Large intestine (tissue), 3 donors: ENCODE data around the gene PSMB8. TPM values are rescaled to one million over a fixed set of nuclear protein-coding genes. Genes with fewer than 3 reads are reported as not detected.
"Not testable (repeated sequence)": the region's sequence is repeated elsewhere in the genome, so short reads cannot be mapped to it uniquely, and the experiment has no call there.

Experiments
- DNase-seq, 2 donors: peaks; one replicate each; pipeline versions ENCODE4 v3.0.0 to v3.0.0-alpha.2; 2013
- H3K27ac ChIP-seq: one replicate; pipeline ENCODE4 v1.5.1; 2013; ENCODE audit warnings: low read length
- H3K27me3 ChIP-seq: 2 replicates; pipeline ENCODE4 v1.6.1; 2013; ENCODE audit warnings: low read length; ENCODE audit not compliant: control insufficient read depth, insufficient read depth
- H3K36me3 ChIP-seq: 2 replicates; pipeline ENCODE4 v1.6.1; 2013; ENCODE audit warnings: low read length; ENCODE audit not compliant: control insufficient read depth, insufficient read depth
- H3K4me1 ChIP-seq: one replicate; pipeline ENCODE4 v1.6.1; 2013; ENCODE audit warnings: low read length; ENCODE audit not compliant: control insufficient read depth, insufficient read depth
- H3K4me3 ChIP-seq: one replicate; pipeline ENCODE4 v1.5.1; 2013; ENCODE audit warnings: low read length
- H3K9me3 ChIP-seq: one replicate; pipeline ENCODE4 v1.6.1; 2013; ENCODE audit warnings: mild to moderate bottlenecking, low read depth, low read length, moderate library complexity; ENCODE audit not compliant: control insufficient read depth
- WGBS: methylation state at CpG from one replicate; pipeline ENCODE4 v1.1.5; 2013; ENCODE audit warnings: low lambda C conversion rate; ENCODE audit not compliant: insufficient coverage; 5-methylcytosine and 5-hydroxymethylcytosine counted together
- polyA plus RNA-seq: library from polyadenylated mRNA; unstranded; fragments of 120-200 nt; gene quantifications from one replicate; pipeline ENCODE4 v1.2.1, GENCODE V29; 2013

PSMB8 gene
- polyA plus RNA-seq, 1 donor: 47.3 TPM

- no CpG with 5 or more reads among the region's 2 CpGs for WGBS
- Histone ChIP-seq H3K27ac (no peak overlapping the region), H3K9me3 (no peaks in the 10 kb centered on the region), H3K4me1 (no peaks in the 10 kb centered on the region), H3K36me3 (peaks cover 11% of the 10 kb centered on the region), H3K4me3 (no peak overlapping the region), H3K27me3 (no peaks in the 10 kb centered on the region)
- DNase-seq: peak in 1 of 2 donors; percentile 31
Observed at GRCh38 chr6:32825966-32826365, 17.9 kb downstream of the PSMB8 start.

DNA sequence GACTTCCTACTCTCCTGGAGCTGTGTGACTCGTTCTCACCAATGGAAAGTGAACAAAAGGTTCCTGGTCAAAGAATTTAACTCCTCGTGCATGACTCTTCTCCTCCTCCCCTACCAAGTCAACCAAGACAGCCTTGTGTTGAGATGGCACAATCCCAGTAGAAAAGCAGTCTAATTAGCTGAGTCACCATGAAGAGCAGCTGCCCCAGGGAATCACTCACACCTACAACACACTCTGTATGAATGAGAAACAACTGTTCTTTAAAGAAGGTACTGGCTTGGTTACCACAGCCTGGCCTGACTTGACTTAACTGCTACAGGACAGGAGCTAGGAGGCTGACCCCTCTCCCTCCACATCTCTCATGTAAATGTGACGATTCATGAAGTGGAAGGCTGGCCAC lies 24.1 kb downstream of the PSMB8 start:
- Histone ChIP-seq H3K4me1 (no peaks in the 10 kb centered on the region), H3K9me3 (no peaks in the 10 kb centered on the region)
- WGBS: no CpG with 5 or more reads among the region's 3 CpGs

DNA sequence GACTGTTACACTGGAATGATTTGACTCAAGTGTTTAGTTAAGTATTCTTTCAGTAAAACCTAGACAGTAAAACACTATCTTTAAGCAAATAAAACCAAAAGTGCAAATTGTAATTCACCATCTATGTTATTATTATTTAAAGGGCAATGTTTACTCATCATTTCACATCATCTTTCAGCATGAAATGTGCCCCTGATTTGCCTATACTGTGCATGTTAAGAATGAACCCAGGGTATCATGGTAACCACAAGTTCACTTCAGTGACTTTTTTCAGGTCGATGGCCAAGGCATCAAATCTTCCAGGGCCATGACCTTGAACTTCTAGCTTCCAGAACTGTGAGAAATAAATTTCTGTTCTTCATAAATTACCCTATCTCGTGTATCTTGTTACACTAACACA lies 25.0 kb downstream of the PSMB8 start:
- Histone ChIP-seq H3K9me3 (no peaks in the 10 kb centered on the region), H3K27ac (no peak overlapping the region), H3K4me1 (no peaks in the 10 kb centered on the region), H3K27me3 (peaks cover 11% of the 10 kb centered on the region), H3K36me3 (no peaks in the 10 kb centered on the region), H3K4me3 (no peak overlapping the region)
- 100% methylated on average over 1 of the region's 2 CpGs for WGBS
- DNase-seq: no peak

More for the DNA sequence above, 24.1 kb downstream of the PSMB8 start:
- Histone ChIP-seq H3K4me3 (no peak overlapping the region), H3K27me3 (peaks cover 5% of the 10 kb centered on the region), H3K27ac (no peak overlapping the region), H3K36me3 (no peaks in the 10 kb centered on the region)
- no peak for DNase-seq

- Histone ChIP-seq H3K27ac (no peak within 1 kb of the TSS), H3K9me3 (no peaks in the 10 kb centered on the region), H3K27me3 (peaks cover 24% of the 10 kb centered on the region), H3K36me3 (no peaks in the 10 kb centered on the region), H3K4me1 (no peaks in the 10 kb centered on the region), H3K4me3 (no peak within 1 kb of the TSS)
- no CpG with 5 or more reads among the region's 3 CpGs for WGBS
- DNase-seq: peak in 1 of 2 donors; percentile 17
Observed at GRCh38 chr6:32816746-32817204, 27.1 kb downstream of the PSMB8 start, which contains the start of gene HLA-DOB. TSS of gene HLA-DOB (minus strand) at chr6:32817002. CDS start at chr6:32816951, 51 bp downstream.

GRCh38 chr6:32815996-32816395 lies 27.9 kb downstream of the PSMB8 start:
- Histone ChIP-seq H3K36me3 (no peaks in the 10 kb centered on the region), H3K27ac (no peak overlapping the region), H3K4me3 (no peak overlapping the region), H3K27me3 (peaks cover 24% of the 10 kb centered on the region), H3K4me1 (no peaks in the 10 kb centered on the region), H3K9me3 (no peaks in the 10 kb centered on the region)
- DNase-seq: no peak
- 100% methylated on average over 2 of the region's 2 CpGs for WGBS

DNA sequence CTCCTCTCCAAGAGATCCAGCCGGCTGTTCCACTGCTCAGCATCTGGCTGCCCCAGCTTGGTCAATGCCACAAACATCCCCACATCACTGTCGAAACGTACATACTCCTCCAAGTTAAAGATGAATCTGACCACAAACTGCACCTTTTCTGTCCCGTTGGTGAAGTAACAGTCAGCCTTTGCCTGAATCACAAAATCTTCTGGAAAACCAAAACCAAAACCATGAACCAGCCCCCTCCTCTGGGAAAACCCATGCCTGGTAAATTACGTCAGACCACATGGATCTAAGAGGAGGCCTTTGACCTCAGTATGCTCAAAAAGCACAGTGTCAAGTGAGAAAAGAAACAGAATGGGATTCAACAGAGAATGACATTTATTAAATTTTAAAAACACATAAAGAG lies 28.7 kb downstream of the PSMB8 start:
- DNase-seq: no peak
- no peaks in the 10 kb centered on the region for H3K9me3 ChIP-seq
- H3K36me3 ChIP-seq: no peaks in the 10 kb centered on the region
- H3K27me3 ChIP-seq: peaks cover 21% of the 10 kb centered on the region
- H3K27ac ChIP-seq: no peak overlapping the region
- no peak overlapping the region for H3K4me3 ChIP-seq
- no peaks in the 10 kb centered on the region for H3K4me1 ChIP-seq
- no CpG with 5 or more reads among the region's 5 CpGs for WGBS

- 100% methylated on average over 1 of the region's 2 CpGs for WGBS
- H3K27me3 ChIP-seq: peaks cover 21% of the 10 kb centered on the region
- no peak overlapping the region for H3K4me3 ChIP-seq
- no peaks in the 10 kb centered on the region for H3K4me1 ChIP-seq
- no peaks in the 10 kb centered on the region for H3K36me3 ChIP-seq
- no peak overlapping the region for H3K27ac ChIP-seq
- H3K9me3 ChIP-seq: no peaks in the 10 kb centered on the region
- no peak for DNase-seq
Observed at GRCh38 chr6:32814145-32814544, 29.7 kb downstream of the PSMB8 start.

DNA sequence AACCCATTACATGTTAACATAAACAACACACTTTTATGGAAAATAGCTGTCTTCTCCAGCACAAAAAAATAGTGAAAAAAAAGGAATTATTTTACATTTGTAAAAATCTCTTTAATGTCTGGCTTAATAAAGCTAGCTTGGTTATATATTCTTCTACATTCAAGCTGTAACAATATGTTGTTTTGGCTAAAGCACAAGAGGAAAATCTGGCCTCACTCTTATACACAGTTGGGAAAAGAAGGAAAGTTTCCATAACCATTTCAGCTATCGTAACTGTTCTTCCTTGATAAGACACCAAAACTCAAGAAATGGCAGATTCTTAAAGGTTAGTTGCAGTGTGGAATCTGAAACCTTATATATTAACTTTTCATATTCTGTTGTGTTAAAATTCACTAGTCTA lies 34.7 kb downstream of the PSMB8 start:
- no peak for DNase-seq
- Histone ChIP-seq H3K4me1 (no peaks in the 10 kb centered on the region), H3K4me3 (no peak overlapping the region), H3K36me3 (no peaks in the 10 kb centered on the region), H3K9me3 (no peaks in the 10 kb centered on the region), H3K27me3 (peaks cover 18% of the 10 kb centered on the region), H3K27ac (no peak overlapping the region)
- 0% methylated on average over 1 of the region's 1 CpG for WGBS

DNA sequence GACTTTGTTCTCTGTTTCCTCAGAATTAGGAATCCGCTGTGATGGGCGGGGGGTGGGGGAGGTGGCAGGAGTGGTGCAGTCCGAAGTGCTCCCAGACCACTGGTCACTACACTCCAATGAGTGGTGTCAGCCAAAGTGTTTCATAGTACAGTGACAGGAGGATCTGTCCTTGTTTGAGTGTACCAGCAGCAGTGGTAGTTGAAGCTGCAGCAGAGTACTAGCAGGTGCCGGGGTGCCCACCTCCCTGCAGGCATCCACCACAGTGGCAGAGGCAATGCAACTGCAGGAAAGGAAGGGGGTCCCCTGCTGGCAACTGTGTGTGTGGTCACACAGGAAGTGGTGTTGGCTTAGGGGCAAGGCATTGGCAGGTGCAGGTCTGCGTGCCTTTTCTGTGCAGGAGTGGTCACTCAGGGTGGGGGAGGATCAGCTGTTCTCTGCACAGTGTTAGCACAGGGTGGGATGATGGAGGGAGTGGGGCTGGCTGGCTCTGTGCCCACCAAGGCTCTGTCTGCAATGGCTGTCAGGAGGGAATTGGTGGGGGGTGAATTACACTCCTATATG lies 36.7 kb downstream of the PSMB8 start:
- no peak overlapping the region for H3K4me3 ChIP-seq
- H3K36me3 ChIP-seq: no peaks in the 10 kb centered on the region
- H3K27ac ChIP-seq: no peak overlapping the region
- no peaks in the 10 kb centered on the region for H3K9me3 ChIP-seq
- no CpG with 5 or more reads among the region's 5 CpGs for WGBS
- no peaks in the 10 kb centered on the region for H3K4me1 ChIP-seq
- no peak for DNase-seq
- peaks cover 9% of the 10 kb centered on the region for H3K27me3 ChIP-seq

GRCh38 chr6:32805404-32805803 lies 38.4 kb downstream of the PSMB8 start:
- not testable (repeated sequence) for H3K9me3 ChIP-seq, H3K4me1 ChIP-seq, DNase-seq, H3K27ac ChIP-seq, H3K4me3 ChIP-seq, H3K36me3 ChIP-seq
- peaks cover 11% of the 10 kb centered on the region for H3K27me3 ChIP-seq

GRCh38 chr6:32803416-32803815 lies 40.4 kb downstream of the PSMB8 start:
- Histone ChIP-seq H3K4me3 (no peak overlapping the region), H3K27me3 (peaks cover 26% of the 10 kb centered on the region), H3K27ac (no peak overlapping the region), H3K4me1 (no peaks in the 10 kb centered on the region), H3K9me3 (no peaks in the 10 kb centered on the region), H3K36me3 (no peaks in the 10 kb centered on the region)
- WGBS: 67% methylated on average over 1 of the region's 2 CpGs
- DNase-seq: no peak
